DMS114 treated with DMSO at 0.1 percent for 48 hours (cell line): ENCODE measurements around the gene ISCU.

ENCODE experiments used
- DNase-seq: peaks from one replicate; lab custom pipeline; 2025; ENCODE audit not compliant: unreplicated experiment; lab: John Stamatoyannopoulos, UW

Gene ISCU

DNA sequence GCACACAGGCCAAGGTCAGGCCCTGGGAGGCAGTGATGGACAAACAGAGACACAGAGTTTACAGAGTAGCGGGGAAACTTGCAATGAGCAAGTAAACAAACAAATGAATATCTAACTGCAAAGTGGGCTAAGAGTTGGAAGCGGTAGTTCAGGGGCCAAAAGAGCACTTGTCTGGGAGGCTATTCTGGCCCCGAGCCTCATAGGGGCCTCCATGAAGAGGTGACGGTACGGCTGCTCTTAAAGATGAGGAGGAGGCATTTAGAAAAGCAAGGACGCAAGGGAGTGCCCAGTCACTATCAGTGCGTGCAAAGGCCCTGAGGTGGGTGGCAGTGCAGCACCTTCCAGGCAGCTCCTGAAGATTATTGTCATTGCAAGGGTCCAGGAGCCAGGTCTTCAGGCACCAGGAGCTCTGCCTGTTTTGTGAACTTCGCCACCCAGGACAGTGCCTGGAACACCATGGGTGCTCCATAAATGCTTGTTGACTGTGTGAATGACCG lies 39.9 kb downstream of the ISCU start:
- no peak for DNase-seq

DNA sequence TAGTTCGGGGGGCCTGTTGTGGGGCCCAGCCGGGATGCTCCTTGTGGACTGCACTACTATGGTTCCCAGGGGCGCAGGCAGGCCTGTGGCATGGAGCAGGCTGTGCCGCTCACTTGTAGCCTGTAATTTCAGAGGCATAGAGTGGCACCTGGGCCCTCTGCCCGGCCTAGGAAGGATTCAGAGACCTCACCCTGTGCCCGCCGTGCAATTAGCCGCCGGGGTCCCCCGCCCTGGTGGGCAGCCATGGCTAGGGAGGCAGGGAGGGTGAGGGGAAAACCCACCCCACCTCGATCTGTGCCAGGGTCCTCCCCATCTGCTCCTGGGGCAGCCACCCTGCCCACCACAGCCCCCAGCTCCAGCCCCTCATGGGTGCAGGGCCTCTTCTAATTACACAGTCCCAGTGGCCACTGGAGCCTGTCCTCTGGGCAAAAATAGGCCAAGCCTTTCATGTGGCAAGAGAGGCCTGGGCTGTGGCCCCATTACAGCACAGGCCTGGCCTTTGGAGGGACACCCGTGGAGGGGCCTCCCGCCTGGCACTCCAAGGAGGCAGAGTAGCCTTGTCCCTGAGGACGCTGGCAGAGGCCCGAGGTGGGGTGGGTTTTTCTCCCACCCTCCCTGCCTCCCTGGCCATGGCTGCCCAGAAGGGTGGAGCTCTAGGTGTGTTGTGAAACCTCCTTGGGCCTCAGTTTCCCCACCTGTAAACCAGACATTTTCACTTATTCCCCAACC lies 40.7 kb downstream of the ISCU start:
- DNase-seq: no peak

DNA sequence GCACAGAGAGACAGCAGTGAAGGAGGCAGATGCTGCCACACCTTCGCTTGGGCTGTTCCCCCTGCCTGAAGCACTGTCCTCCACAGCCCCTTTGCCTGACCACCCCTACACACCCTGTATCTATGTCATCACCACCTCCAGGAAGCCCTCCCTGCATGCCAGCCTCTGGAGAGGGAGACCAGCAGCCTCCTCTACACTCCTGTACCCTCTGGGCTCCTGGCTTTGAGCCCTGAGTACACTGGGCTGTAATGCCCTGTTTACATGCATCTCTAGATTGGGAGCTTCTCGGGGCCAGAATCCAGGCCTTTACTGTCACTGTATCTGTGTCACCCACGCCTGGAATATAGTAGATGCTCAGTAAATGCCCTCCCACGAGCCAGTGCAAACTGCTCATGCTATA lies 41.3 kb downstream of the ISCU start:
- no peak for DNase-seq

DNA sequence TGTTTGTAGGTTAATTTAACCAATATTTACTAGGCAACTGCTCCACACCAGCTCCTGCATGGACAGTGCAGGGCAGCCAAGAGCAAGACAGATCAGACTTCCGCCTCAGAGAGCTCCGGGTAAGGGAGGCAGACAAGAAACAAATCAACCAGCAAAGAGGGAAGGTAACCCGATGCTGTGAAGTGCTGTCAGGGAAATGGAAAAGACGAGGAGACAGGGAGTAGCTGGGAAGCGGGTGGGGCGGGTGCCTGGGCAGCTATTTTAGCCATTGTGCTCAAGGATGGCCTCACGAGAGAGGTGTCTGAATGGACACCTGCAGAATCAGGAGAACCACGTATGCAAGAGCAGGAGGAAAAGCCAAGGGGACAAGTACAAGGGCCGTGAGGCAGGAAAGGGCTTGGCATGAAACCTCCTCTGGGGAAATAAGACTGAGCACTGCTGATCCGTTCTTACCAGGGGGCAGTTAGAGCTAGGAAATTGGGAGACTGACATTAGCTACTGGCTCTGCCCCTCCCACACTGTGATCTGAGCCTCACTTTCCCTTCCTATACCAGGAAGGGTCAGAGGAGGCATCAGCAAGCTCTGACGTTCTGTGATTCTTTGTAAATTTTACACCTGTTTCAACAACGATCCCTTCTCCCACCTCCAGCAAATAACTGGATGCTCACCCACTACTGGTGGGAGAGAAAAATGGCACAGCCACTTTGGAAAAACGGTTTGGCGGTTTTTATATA lies 42.0 kb downstream of the ISCU start:
- DNase-seq: no peak

DNA sequence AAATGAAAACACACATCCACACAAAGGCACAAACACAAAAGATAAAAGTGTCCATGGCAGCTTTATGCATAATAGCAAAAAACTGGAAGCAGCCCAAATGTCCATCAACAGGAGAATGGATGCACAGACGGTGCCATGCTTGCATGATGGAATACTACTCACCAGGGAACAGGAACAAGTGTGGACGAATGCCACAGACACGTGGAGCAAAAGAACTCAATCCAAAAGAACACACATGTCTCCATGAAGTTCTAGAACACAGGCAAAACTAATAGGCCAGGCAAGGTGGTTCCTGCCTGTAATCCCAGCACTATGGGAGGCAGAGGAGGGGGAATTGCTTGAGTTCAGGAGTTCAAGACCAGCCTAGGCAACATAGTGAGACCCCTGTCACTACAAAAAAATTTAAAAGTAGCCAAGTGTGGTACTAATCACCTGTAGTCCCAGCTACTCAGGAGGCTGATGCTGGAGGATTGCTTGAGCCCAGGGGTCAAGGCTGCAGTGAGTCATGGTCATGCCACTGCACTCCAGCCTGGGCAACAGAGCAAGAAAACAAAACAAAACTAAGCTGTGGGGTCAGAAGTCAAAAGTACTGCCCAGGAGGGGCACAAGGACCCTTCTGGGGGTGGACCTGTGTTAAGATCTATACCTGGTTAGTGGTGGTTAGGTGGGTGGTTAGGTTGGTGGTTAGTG lies 42.7 kb downstream of the ISCU start:
- DNase-seq: no peak

DNA sequence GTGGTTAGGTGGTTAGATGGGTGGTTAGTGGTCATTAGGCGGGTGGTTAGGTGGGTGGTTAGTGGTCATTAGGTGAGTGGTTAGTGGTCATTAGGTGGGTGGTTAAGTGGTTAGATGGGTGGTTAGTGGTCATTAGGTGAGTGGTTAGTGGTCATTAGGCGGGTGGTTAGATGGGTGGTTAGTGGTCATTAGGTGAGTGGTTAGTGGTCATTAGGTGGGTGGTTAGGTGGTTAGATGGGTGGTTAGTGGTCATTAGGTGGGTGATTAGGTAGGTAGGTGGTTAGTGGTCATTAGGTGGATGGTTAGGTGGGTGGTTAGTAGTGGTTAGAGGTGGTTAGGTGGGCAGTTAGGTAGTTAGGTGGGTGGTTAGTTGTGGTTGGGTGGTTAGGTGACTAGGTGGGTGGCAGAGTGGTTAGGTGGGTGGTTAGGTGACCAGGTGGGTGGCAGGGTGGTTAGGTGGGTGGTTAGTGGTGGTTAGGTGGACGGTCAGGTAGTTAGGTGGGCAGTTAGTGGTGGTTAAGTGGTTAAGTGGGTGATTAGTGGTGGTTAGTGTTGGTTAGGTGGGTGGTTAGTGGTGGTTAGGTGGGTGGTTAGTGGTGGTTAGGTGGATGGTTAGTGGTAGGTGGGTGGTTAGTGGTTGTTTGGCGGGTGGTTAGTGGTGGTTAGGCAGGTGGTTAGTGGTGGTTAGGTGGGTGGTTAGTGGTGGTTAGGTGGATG lies 43.5 kb downstream of the ISCU start:
- no peak for DNase-seq

DNA sequence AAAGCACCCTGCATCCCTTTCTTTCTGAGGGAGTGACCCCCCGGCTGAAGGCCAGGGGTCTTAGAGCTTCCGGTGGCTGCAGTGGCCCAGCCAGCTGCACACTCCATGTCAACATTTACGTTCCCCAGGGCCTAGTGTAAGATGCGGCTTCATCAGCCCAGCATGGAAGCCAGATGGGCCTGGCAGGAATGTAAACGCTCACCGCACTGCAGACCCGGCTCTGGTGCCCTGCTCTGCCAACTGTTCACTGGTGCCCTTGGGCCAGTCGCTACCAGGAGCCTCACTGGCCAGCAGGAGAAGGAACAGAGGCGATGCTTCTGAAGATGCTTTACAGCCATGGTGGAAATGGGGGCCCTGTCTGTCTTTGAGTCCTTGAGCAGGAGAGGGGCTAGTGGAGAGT lies 44.1 kb downstream of the ISCU start:
- no peak for DNase-seq

DNA sequence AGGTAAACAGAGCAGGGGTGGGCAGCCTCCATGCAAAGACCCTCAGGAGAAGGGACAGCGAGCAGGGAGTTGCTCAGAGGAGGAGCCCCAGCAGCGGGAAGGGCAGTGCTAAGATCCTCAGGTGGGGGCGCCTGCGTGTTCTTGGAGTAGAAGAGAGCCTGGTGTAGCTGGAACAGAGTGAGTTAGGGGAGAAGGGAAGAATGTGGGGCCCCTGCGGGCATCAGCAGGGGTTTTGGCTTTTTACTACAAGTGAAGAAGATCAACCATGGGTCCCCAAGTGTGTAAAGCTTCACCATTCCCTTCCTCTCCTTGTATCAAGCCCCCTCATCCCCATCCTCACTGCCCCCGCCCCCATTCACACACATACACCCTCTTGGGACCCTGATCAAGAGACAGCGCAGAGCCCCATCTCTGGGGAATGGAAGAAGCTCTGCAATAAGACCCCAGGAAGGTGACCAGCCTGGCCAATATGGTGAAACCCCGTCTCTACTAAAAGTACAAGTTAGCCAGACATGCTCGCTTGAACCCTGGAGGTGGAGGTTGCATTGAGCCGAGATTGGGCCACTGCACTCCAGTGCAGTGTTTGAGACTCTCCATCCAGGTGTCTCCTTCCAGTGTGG lies 45.7 kb downstream of the ISCU start:
- DNase-seq: no peak

DNA sequence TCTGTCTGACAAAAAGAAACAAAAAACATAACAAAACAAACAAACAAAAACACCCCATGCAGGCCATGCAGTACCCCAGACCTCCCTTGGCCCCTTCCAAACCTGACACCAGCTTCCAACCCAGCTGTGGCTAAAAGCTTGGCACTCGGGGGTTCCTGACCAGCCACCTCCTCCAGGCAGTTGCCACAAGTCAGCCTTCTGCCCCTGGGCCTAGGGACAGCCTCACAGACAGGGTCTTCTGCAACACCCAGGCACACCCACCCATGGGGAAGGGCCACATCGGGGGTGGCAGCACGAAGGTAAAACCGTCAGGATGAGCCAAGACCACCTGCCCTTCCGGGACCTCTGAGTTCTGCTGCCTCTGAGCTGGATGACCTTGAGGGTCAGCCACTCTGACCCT lies 46.2 kb downstream of the ISCU start:
- no peak for DNase-seq

DNA sequence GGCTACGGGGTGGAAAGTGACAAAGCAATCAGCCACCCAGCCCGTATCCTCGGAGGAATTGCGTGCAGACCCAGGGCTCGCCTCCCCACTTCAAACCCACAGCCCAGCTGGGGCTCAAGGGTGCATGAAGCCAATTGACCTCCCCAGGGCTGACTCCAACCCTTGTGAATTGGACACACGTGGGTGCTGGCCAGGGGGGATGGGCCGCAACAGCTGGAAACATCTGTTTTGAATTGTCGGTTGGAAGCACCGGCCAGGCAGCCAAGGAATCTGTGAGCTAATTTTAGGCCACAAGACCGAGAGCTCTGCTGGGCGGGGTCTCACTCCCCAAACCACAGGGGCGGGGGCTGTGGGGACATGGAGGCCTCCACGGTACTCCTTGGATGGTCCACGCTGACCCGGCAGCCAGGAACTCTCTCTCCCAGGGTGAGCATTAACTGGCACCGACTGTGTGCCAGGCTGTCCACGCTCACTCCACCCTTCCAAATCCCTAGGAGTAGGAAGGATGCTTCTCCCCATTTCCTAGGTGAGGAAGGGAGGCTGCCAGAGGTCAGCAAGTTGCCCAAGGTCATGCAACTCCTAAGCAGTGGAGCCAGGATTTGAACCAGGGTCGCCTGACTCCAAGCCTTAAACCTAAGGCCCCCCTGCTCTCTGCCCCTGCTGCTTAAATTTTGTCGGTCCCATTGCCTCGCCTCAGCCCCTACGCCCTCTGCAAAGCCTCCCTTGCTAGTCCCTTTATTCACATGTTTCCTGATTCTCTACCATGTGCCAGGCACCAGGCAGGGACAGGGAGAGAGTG lies 47.3 kb downstream of the ISCU start:
- DNase-seq: no peak

DNA sequence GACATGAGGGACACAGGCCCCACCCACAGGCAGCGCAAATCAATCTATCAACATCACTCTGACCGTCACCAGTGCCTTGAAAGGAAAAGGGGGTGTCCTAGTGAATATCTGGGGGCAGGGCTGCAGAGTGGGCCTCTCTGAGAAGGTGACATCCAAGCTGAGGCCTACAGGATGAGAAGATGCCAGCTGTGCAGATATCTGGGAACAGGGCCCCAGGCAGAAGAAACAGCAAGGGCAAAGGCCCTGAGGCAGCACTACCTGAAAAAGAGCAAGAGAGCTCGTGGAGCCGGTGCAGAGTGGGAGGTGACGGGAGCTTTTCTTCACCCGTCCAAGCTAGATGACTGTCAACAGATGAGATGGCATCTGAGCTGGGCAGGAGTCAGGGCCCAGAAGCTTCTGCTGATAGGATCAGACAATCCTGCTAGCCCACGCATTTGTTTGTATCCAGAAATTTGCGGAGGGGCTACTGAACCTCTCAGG lies 48.0 kb downstream of the ISCU start:
- no peak for DNase-seq

DNA sequence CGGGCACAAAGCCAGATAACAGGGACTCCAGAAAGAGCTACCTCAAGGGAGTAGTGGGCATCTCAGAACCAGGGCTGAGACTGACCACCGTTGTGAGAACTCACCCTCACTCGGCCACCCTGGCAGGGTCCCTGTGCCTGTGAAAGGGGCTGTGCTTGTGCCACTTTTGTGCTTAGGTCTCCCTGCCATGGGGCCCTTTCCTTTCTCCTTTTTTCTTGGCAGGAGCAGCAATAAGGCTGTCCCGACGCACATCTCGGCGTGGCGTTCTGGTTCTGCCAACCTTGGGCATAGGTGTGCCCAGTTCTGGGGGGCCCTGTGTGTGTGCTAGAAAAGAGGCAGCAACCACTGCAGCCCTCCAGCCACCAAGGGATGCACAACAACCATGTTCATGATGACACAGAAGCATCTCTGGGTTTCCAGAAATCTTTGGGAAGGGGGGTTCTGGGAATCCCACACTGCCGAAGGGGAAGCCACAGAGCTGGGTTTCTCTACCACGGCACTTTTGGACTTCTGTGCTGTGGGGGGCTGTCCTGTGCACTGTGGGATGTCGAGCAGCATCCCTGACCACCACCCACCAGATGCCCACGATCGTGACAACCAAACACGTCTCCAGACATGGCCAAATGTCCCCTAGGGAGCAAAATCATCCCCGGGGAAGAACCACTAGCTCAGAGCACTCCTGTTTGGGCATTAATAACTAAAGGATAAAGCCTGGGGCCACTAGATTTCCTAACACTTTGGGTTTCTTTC lies 48.6 kb downstream of the ISCU start:
- no peak for DNase-seq

DNA sequence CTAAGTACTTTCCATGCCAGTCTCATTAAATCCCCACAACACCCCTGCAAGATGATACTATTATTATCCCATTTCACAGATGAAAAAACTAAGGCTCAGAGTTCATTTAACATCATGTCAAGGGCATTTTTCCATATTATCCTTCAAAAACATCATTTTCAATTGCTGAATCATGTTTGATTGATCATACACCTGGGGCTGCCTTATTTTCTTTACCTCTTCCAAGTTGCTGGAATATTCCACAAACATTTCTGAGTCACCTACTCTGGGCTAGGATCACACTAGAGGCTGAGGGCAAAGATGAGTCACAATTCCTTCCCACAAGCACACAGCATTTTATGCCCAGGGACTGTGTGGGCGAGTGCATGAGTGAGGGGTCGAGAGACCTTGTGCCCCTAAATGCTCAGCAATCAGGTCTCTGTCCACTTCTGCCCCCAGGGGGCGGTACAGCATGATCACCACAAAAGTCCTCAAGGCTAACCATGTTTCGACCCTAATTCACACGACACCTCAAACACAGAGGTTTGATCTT lies 49.6 kb downstream of the ISCU start:
- no peak for DNase-seq

DNA sequence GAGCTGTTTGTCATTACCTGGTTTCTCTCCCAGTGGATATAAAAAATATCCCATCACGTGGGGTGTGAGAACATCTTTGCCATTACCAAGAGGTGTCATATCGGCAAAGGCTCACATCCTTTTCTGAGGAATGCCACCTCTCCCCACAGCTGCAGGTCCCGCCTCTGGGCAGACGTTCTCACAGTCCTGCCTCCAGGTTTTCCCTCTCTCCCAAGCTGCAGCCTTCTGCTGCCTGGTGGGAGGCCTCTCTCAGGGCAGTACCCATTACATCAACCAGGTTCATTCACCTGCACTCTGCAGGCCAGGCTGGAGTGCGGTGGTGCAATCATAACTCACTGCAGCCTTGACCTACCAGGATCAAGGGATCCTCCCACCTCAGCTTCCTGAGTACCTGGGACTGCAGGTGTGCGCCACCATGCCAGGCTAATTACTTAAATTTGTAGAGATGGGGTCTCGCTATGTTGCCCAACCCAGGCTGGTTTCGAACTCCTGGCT lies 50.4 kb downstream of the ISCU start:
- no peak for DNase-seq

DNA sequence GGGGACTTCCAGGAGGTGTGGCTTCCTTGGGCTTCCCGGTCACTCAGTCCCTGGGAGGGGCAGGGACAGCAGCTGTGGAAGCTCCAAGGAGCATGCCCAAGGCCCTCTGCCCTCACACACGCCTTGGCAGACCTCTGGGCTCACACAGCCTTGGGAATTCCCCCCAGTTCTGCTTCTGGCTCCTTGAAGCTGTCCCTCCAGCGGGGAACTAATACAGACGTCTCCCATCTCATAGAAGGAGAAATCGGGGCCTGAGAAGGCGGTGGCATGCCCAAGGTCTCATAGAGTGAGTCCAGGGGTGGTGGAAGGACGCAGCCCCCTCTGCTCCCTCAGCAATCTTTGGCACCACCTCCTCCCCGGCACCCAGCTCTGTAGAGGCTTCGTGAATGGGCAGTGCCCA lies 51.2 kb downstream of the ISCU start:
- no peak for DNase-seq

DNA sequence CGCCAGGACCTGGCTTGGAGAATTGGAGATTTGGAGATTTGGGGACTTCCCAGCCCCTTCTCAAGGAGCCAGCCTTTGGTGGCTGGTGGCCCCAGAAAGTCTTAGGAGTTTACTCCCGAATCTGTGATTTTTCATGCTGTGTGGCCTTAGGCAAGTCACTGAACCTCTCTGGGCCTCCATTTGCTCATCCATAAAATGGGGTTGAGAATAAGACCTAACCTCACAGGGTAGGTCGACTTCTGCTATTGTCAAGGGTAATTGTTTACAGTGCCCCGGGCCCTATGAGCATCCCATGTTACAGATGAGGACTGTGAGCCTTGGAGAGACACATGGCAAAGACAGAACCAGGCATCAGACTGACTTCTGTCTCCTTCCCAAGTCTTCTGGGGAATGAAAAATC lies 51.6 kb downstream of the ISCU start:
- DNase-seq: no peak

DNA sequence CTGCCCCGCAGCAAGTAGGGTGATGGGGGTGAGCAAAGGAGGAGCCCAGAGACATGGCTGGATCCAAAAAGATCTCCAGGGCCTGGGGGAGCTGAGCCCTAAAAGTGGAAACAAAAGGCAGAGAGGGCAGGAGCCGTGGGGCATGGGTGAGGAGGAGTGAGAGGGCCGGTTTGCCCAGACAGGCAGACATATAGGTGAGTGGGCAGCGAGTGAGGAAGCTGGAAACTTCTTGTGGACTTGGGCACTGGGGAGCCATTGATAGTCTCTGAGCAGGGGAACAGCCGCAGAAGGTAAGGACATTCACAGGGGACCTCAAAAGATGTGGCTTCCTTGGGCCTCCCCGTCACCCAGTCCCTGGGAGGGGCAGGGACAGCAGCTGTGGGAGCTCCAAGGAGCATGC lies 52.2 kb downstream of the ISCU start:
- no peak for DNase-seq

DNA sequence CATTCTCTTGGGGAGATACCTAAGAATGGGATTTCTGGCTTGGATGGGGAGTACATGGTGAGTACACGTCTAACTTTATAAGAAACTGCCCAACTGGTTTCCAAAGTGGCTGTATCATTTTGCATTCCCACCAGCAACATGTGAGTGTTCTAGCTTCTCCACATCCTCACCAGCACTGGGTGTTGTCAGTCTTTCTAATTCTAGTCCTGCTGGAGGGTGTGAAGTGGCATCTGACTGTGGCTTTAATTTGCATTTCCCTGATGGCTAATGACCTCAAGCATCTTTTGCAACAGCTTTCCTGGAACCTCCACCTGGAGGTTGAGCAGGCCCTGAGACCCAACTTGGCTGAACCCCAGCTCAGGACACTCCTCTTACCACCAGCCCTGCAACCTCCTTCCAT lies 53.5 kb downstream of the ISCU start:
- DNase-seq: no peak

DNA sequence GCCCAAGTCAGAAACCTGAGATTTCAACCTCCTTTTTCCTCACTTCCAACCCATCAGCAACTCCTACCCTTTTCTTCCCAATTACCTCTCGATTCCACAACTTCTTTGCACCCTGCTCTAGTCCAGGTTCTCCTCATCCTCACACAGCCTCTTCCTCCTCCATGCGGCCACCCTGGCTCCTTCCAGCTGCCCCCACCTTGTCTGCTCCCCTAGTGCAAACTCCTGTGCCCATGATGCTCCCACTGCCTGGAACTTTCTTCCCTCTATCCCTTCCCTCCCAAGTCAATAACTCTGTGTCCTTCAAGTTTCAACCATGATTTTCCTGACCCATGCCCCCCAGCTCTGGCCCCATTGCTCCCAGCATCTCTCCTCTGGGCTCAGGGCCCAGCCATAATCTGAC lies 54.0 kb downstream of the ISCU start:
- no peak for DNase-seq
